ENCODE measurements around the gene HOXB4. TPM values are rescaled to one million over a fixed set of nuclear protein-coding genes. Genes with fewer than 3 reads are reported as not detected.

Gene HOXB4
- total and polyA plus RNA-seq, 2 of the 4 experiments (the other 2 are of a cell fraction), result 2.0 to 8.5 TPM

- Histone ChIP-seq H3K4me2 (ENCODE audit: low read depth, low read length) (no peak overlapping the region), H2AK5ac (ENCODE audit: low read depth, low read length) (no peak overlapping the region), H3K9me1 (ENCODE audit: insufficient read depth, low read length) (no peaks in the 10 kb centered on the region; the same call in 1 of the 2 replicates), H3K79me1 (ENCODE audit: low read depth in 1 of 2, low read length in 2 of 2) (no peaks in the 10 kb centered on the region), H2BK15ac (ENCODE audit: low read depth, low read length) (no peak overlapping the region), H4K5ac (ENCODE audit: low read depth, low read length) (no peak overlapping the region), H2BK120ac (ENCODE audit: low read depth, low read length) (no peak overlapping the region), H2BK5ac (ENCODE audit: low read depth, low read length, poor library complexity, severe bottlenecking) (no peak overlapping the region), H3K27ac (ENCODE audit: insufficient read depth, low read length) (no peak overlapping the region), H4K20me1 (ENCODE audit: insufficient read depth, low read length) (peaks cover 12% of the 10 kb centered on the region; the same call in 1 of the 2 replicates), H3K14ac (replicated peaks; ENCODE audit: low read depth, low read length) (no peak overlapping the region), H3K36me3 (ENCODE audit: control insufficient read depth, insufficient read depth, low read length) (no peaks in the 10 kb centered on the region), H4K91ac (ENCODE audit: insufficient read depth, low read depth, low read length) (no peak overlapping the region), H3K4me1 (ENCODE audit: control insufficient read depth, insufficient read depth, low read length) (no peaks in the 10 kb centered on the region; the same call in 1 of the 2 replicates), H4K8ac (ENCODE audit: low read depth in 2 of 2, low read length in 2 of 2) (no peak overlapping the region), H3K23ac (ENCODE audit: low read depth, low read length) (no peak overlapping the region), H2AK9ac (replicated peaks; ENCODE audit: low read depth, low read length, poor library complexity) (no peak overlapping the region), H3K27me3 (ENCODE audit: control insufficient read depth, insufficient read depth, low read length) (peaks cover 99% of the 10 kb centered on the region), H2BK20ac (ENCODE audit: low read depth, low read length) (no peak overlapping the region), H3K4ac (ENCODE audit: low read depth, low read length) (no peak overlapping the region), H2AFZ (replicated peaks; ENCODE audit: low read length, poor library complexity) (no peak overlapping the region), H3K4me3 (ENCODE audit: insufficient read depth, low read depth, low read length) (no peak overlapping the region), H3K18ac (ENCODE audit: low read depth, low read length) (no peak overlapping the region), H3K9ac (ENCODE audit: low read depth, low read length) (no peak overlapping the region), H3K9me3 (ENCODE audit: control insufficient read depth, insufficient read depth, low read length) (peaks cover 14% of the 10 kb centered on the region), H3K56ac (ENCODE audit: extremely low read depth, insufficient read depth, low read length) (no peak overlapping the region)
- TF ChIP-seq RCOR1 (IDR thresholded peaks at IDR 0.05; ENCODE audit: insufficient replicate concordance, low read length) (no peak), MAFK (IDR thresholded peaks at IDR 0.05; ENCODE audit: low read depth, low read length) (no peak), FOS (IDR thresholded peaks at IDR 0.05; ENCODE audit: low read depth, low read length) (no peak), RAD21 (IDR thresholded peaks at IDR 0.05; ENCODE audit: low read length) (no peak), POLR2A (IDR thresholded peaks at IDR 0.05; ENCODE audit: low read depth, low read length) (no peak), BHLHE40 (IDR thresholded peaks at IDR 0.05; ENCODE audit: low read depth, low read length) (no peak), RFX5 (IDR thresholded peaks at IDR 0.05; ENCODE audit: low read depth, low read length) (no peak), MXI1 (IDR thresholded peaks at IDR 0.05; ENCODE audit: borderline replicate concordance, low read depth, low read length) (no peak), CEBPB (IDR thresholded peaks at IDR 0.05; ENCODE audit: low read depth, low read length) (no peak), MAZ (IDR thresholded peaks at IDR 0.05; ENCODE audit: borderline replicate concordance, low read depth, low read length) (no peak), USF2 (IDR thresholded peaks at IDR 0.05; ENCODE audit: low read depth, low read length) (no peak)
- POLR2A ChIA-PET (ENCODE audit: unreplicated experiment), result no interaction called here
- intact Hi-C loops (cut with micrococcal nuclease), result no loop called here
- CTCF ChIA-PET, result interaction anchor here (1.1 kb wide), 1 partner anchor 288 kb away, joined by 3 read pairs; no protein-coding TSS in a partner anchor
- no peak for DNase-seq
- WGBS, 2 experiments (ENCODE audit: extremely low coverage in 2 of 2, insufficient read length in 1 of 2), result no CpG with 5 or more reads among the region's 5 CpGs
- in situ Hi-C loops (cut with MboI; ENCODE audit: low sequenced_read_pairs), result loop anchor here (10.0 kb wide), 1 partner anchor 459 kb away; no protein-coding TSS in a partner anchor
- dilution Hi-C loops (cut with HindIII; ENCODE audit: low sequenced_read_pairs, unreplicated experiment), result no loop called here
- no TSS peak for BruUV-seq (replicated peaks)
- ATAC-seq (ENCODE audit: low read depth), result no peak
Observed at GRCh38 chr17:48624118-48624517, 46.0 kb upstream of the HOXB4 start.
